Measurements from ENCODE around the gene PLIN4.

The PLIN4 gene

GRCh38 chr19:4553775-4554174, 35.5 kb upstream of the PLIN4 start:
- DNase-seq (ENCODE audit: low spot score), result no peak
- in situ Hi-C loops (cut with MboI; ENCODE audit: low pct_unique_long_range_greater_than_20kb, low sequenced_read_pairs, unreplicated experiment), result no loop called here
- TF ChIP-seq CTCF (IDR thresholded peaks at IDR 0.05; ENCODE audit: extremely low read depth, insufficient read depth, missing control alignments), result no peak

GRCh38 chr19:4553092-4553695, 34.9 kb upstream of the PLIN4 start:
- no peak for DNase-seq (ENCODE audit: low spot score)
- no peak for TF ChIP-seq CTCF (IDR thresholded peaks at IDR 0.05; ENCODE audit: extremely low read depth, insufficient read depth, missing control alignments)
- in situ Hi-C loops (cut with MboI; ENCODE audit: low pct_unique_long_range_greater_than_20kb, low sequenced_read_pairs, unreplicated experiment), result no loop called here

GRCh38 chr19:4552525-4552819, 34.2 kb upstream of the PLIN4 start:
- no peak for TF ChIP-seq CTCF (IDR thresholded peaks at IDR 0.05; ENCODE audit: extremely low read depth, insufficient read depth, missing control alignments)
- in situ Hi-C loops (cut with MboI; ENCODE audit: low pct_unique_long_range_greater_than_20kb, low sequenced_read_pairs, unreplicated experiment), result no loop called here
- no peak for DNase-seq (ENCODE audit: low spot score)

- no peak for TF ChIP-seq CTCF (IDR thresholded peaks at IDR 0.05; ENCODE audit: extremely low read depth, insufficient read depth, missing control alignments)
- no peak for DNase-seq (ENCODE audit: low spot score)
- in situ Hi-C loops (cut with MboI; ENCODE audit: low pct_unique_long_range_greater_than_20kb, low sequenced_read_pairs, unreplicated experiment), result no loop called here
Observed at GRCh38 chr19:4550479-4551050, 32.3 kb upstream of the PLIN4 start.

GRCh38 chr19:4550018-4550417, 31.7 kb upstream of the PLIN4 start:
- in situ Hi-C loops (cut with MboI; ENCODE audit: low pct_unique_long_range_greater_than_20kb, low sequenced_read_pairs, unreplicated experiment), result no loop called here
- TF ChIP-seq CTCF (IDR thresholded peaks at IDR 0.05; ENCODE audit: extremely low read depth, insufficient read depth, missing control alignments), result no peak
- no peak for DNase-seq (ENCODE audit: low spot score)

- in situ Hi-C loops (cut with MboI; ENCODE audit: low pct_unique_long_range_greater_than_20kb, low sequenced_read_pairs, unreplicated experiment), result no loop called here
- no peak for DNase-seq (ENCODE audit: low spot score)
- TF ChIP-seq CTCF (IDR thresholded peaks at IDR 0.05; ENCODE audit: extremely low read depth, insufficient read depth, missing control alignments), result no peak
Observed at GRCh38 chr19:4548238-4548584, 29.9 kb upstream of the PLIN4 start.

Measured in GM13977 (cell line).